ENCODE data around the gene SERHL2. TPM values are rescaled to one million over a fixed set of nuclear protein-coding genes. Genes with fewer than 3 reads are reported as not detected.
"Not testable (repeated sequence)": the region's sequence is repeated elsewhere in the genome, so short reads cannot be mapped to it uniquely, and the experiment has no call there.

SERHL2 gene
- total and polyA plus RNA-seq, 2 experiments from 2014 or later, result 4.8 to 5.0 TPM

GRCh38 chr22:42528591-42529307 lies 25.0 kb upstream of the SERHL2 start:
- WGBS, 2 experiments (ENCODE audit: low coverage in 1 of 2, low lambda C conversion rate in 2 of 2, missing lambda C conversion rate in 2 of 2), result 83 to 85% methylated on average over 11 of the region's 11 CpGs
- in situ Hi-C loops (cut with MboI), result no loop called here
- Histone ChIP-seq H3K9me3 (ENCODE audit: low read depth) (no peaks in the 10 kb centered on the region), H3K9ac (no peak overlapping the region), H3K79me2 (ENCODE audit: insufficient read depth) (no peaks in the 10 kb centered on the region), H2AFZ (no peak overlapping the region), H3K4me3 (no peak overlapping the region), H3K36me3 (ENCODE audit: low read depth) (no peaks in the 10 kb centered on the region), H3K4me2 (ENCODE audit: unreplicated experiment) (no peak overlapping the region), H3K4me1 (ENCODE audit: insufficient read depth) (no peaks in the 10 kb centered on the region), H3F3A (ENCODE audit: insufficient read depth) (no peaks in the 10 kb centered on the region), H3K9me2 (ENCODE audit: insufficient read depth) (no peaks in the 10 kb centered on the region), H3K27ac (no peak overlapping the region), H3K27me3 (replicated peaks; ENCODE audit: insufficient read depth) (no peaks in the 10 kb centered on the region), H4K20me1 (ENCODE audit: insufficient read depth) (no peaks in the 10 kb centered on the region)
- no peak for DNase-seq
- TF ChIP-seq EZH2 (IDR thresholded peaks at IDR 0.05; ENCODE audit: insufficient read depth, poor library complexity, severe bottlenecking) (no peak), EZH2phosphoT487 (IDR thresholded peaks at IDR 0.05; ENCODE audit: insufficient read depth, low read depth) (no peak)

- H3K4me1 ChIP-seq (ENCODE audit: insufficient read depth); H4K20me1 ChIP-seq (ENCODE audit: insufficient read depth); H3K9me3 ChIP-seq (ENCODE audit: low read depth); H2AFZ ChIP-seq; H3F3A ChIP-seq (ENCODE audit: insufficient read depth); H3K79me2 ChIP-seq (ENCODE audit: insufficient read depth); DNase-seq; in situ Hi-C loops (cut with MboI); H3K4me2 ChIP-seq (ENCODE audit: unreplicated experiment); H3K27me3 ChIP-seq (replicated peaks; ENCODE audit: insufficient read depth); H3K27ac ChIP-seq; H3K9ac ChIP-seq; H3K4me3 ChIP-seq; H3K9me2 ChIP-seq (ENCODE audit: insufficient read depth); H3K36me3 ChIP-seq (ENCODE audit: low read depth): not testable (repeated sequence)
- 85 to 91% methylated on average over 8 of the region's 8 CpGs for WGBS, 2 experiments (ENCODE audit: low coverage in 1 of 2, low lambda C conversion rate in 2 of 2, missing lambda C conversion rate in 2 of 2)
These were observed 24.3 kb upstream of the SERHL2 start for GRCh38 chr22:42529435-42529834.

GRCh38 chr22:42531401-42532084 lies 22.2 kb upstream of the SERHL2 start:
- H3K4me2 ChIP-seq (ENCODE audit: unreplicated experiment); H3K9ac ChIP-seq; H3K4me3 ChIP-seq; H3K36me3 ChIP-seq (ENCODE audit: low read depth); H2AFZ ChIP-seq; H3K9me2 ChIP-seq (ENCODE audit: insufficient read depth); H3K9me3 ChIP-seq (ENCODE audit: low read depth); H3K4me1 ChIP-seq (ENCODE audit: insufficient read depth); H3K27me3 ChIP-seq (replicated peaks; ENCODE audit: insufficient read depth); in situ Hi-C loops (cut with MboI); H4K20me1 ChIP-seq (ENCODE audit: insufficient read depth); H3K27ac ChIP-seq; H3F3A ChIP-seq (ENCODE audit: insufficient read depth); H3K79me2 ChIP-seq (ENCODE audit: insufficient read depth); DNase-seq: not testable (repeated sequence)
- 76 to 78% methylated on average over 24 of the region's 24 CpGs for WGBS, 2 experiments (ENCODE audit: low coverage in 1 of 2, low lambda C conversion rate in 2 of 2, missing lambda C conversion rate in 2 of 2)

- H3K36me3 ChIP-seq (ENCODE audit: low read depth), result no peaks in the 10 kb centered on the region
- no peaks in the 10 kb centered on the region for H3K27me3 ChIP-seq (replicated peaks; ENCODE audit: insufficient read depth)
- 80 to 81% methylated on average over 8 of the region's 8 CpGs for whole genome bisulfite sequencing, 2 experiments (ENCODE audit: low coverage in 1 of 2, low lambda C conversion rate in 2 of 2, missing lambda C conversion rate in 2 of 2)
- peaks cover 11% of the 10 kb centered on the region for H3F3A ChIP-seq (ENCODE audit: insufficient read depth)
- H3K9ac ChIP-seq, result no peak overlapping the region
- no peaks in the 10 kb centered on the region for H3K9me2 ChIP-seq (ENCODE audit: insufficient read depth)
- H3K4me1 ChIP-seq (ENCODE audit: insufficient read depth), result peaks cover 5% of the 10 kb centered on the region; the same call in 1 of the 2 replicates
- no peak overlapping the region for H3K27ac ChIP-seq
- no peak overlapping the region for H3K4me3 ChIP-seq
- TF ChIP-seq EZH2 (IDR thresholded peaks at IDR 0.05; ENCODE audit: insufficient read depth, poor library complexity, severe bottlenecking) (no peak), EZH2phosphoT487 (IDR thresholded peaks at IDR 0.05; ENCODE audit: insufficient read depth, low read depth) (no peak)
- H2AFZ ChIP-seq, result no peak overlapping the region
- in situ Hi-C loops (cut with MboI), result no loop called here
- no peak for DNase-seq
- no peaks in the 10 kb centered on the region for H4K20me1 ChIP-seq (ENCODE audit: insufficient read depth)
- H3K4me2 ChIP-seq (ENCODE audit: unreplicated experiment), result no peak overlapping the region
- H3K79me2 ChIP-seq (ENCODE audit: insufficient read depth), result no peaks in the 10 kb centered on the region
- no peaks in the 10 kb centered on the region for H3K9me3 ChIP-seq (ENCODE audit: low read depth)
These were observed 20.1 kb upstream of the SERHL2 start for GRCh38 chr22:42533638-42533977.

GRCh38 chr22:42535082-42535731 lies 18.5 kb upstream of the SERHL2 start:
- H3K4me2 ChIP-seq (ENCODE audit: unreplicated experiment); H3K9ac ChIP-seq; in situ Hi-C loops (cut with MboI); H3K9me3 ChIP-seq (ENCODE audit: low read depth); H2AFZ ChIP-seq; H3K36me3 ChIP-seq (ENCODE audit: low read depth); H3K27ac ChIP-seq; H3K9me2 ChIP-seq (ENCODE audit: insufficient read depth); H3K27me3 ChIP-seq (replicated peaks; ENCODE audit: insufficient read depth); H3K4me1 ChIP-seq (ENCODE audit: insufficient read depth); H3K79me2 ChIP-seq (ENCODE audit: insufficient read depth); DNase-seq; H4K20me1 ChIP-seq (ENCODE audit: insufficient read depth); H3K4me3 ChIP-seq: not testable (repeated sequence)
- 62 to 67% methylated on average over 4 to 6 of the region's 14 CpGs for WGBS, 2 experiments (ENCODE audit: low coverage in 1 of 2, low lambda C conversion rate in 2 of 2, missing lambda C conversion rate in 2 of 2)
- peaks cover 11% of the 10 kb centered on the region for H3F3A ChIP-seq (ENCODE audit: insufficient read depth)
